ENCODE data around the gene IGFBP6. TPM values are rescaled to one million over a fixed set of nuclear protein-coding genes. Genes with fewer than 3 reads are reported as not detected.

The IGFBP6 gene
- total and polyA plus RNA-seq, 7 donors = 3.0 to 444 (median 133) TPM

- TF ChIP-seq POLR2A (IDR thresholded peaks at IDR 0.05) (no peak), EP300 (IDR thresholded peaks at IDR 0.05) (no peak), POLR2AphosphoS5 (IDR thresholded peaks at IDR 0.05) (no peak)
- TF ChIP-seq, protein P1, sequence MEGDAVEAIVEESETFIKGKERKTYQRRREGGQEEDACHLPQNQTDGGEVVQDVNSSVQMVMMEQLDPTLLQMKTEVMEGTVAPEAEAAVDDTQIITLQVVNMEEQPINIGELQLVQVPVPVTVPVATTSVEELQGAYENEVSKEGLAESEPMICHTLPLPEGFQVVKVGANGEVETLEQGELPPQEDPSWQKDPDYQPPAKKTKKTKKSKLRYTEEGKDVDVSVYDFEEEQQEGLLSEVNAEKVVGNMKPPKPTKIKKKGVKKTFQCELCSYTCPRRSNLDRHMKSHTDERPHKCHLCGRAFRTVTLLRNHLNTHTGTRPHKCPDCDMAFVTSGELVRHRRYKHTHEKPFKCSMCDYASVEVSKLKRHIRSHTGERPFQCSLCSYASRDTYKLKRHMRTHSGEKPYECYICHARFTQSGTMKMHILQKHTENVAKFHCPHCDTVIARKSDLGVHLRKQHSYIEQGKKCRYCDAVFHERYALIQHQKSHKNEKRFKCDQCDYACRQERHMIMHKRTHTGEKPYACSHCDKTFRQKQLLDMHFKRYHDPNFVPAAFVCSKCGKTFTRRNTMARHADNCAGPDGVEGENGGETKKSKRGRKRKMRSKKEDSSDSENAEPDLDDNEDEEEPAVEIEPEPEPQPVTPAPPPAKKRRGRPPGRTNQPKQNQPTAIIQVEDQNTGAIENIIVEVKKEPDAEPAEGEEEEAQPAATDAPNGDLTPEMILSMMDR (IDR thresholded peaks at IDR 0.05) = no peak
- DNase-seq = no peak
- Histone ChIP-seq H3K4me1 (peaks cover 0 to 11% (median 3%) of the 10 kb centered on the region in 4 donors), H3K9me3 (no peaks in the 10 kb centered on the region), H3K4me3 (no peak overlapping the region), H3K27me3 (no peaks in the 10 kb centered on the region), H3K36me3 (no peaks in the 10 kb centered on the region), H3K27ac (no peak overlapping the region)
- intact Hi-C loops (cut with DNase I) = no loop called here
These were observed 16.5 kb downstream of the IGFBP6 start for GRCh38 chr12:53113951-53114350.

GRCh38 chr12:53115112-53115890, 17.8 kb downstream of the IGFBP6 start:
- 92 to 95% methylated on average over 33 of the region's 33 CpGs for WGBS, 2 donors
- Histone ChIP-seq H3K4me1 (peaks cover 0 to 11% (median 3%) of the 10 kb centered on the region in 4 donors), H3K27ac (no peak overlapping the region), H3K36me3 (no peaks in the 10 kb centered on the region), H3K9me3 (no peaks in the 10 kb centered on the region), H3K4me3 (no peak overlapping the region), H3K27me3 (no peaks in the 10 kb centered on the region)
- no peak for TF ChIP-seq POLR2AphosphoS5 (IDR thresholded peaks at IDR 0.05)
- no peak for TF ChIP-seq EP300 (IDR thresholded peaks at IDR 0.05)
- TF ChIP-seq, protein P1 (IDR thresholded peaks at IDR 0.05) = no peak
- no peak for TF ChIP-seq POLR2A (IDR thresholded peaks at IDR 0.05)
- intact Hi-C loops (cut with DNase I) = no loop called here
- DNase-seq = no peak

GRCh38 chr12:53115891-53116648, 18.6 kb downstream of the IGFBP6 start:
- no peak for DNase-seq
- Histone ChIP-seq H3K27ac (peak overlapping the region in 1 of 4 donors; percentile 23), H3K9me3 (no peaks in the 10 kb centered on the region), H3K27me3 (no peaks in the 10 kb centered on the region), H3K36me3 (no peaks in the 10 kb centered on the region), H3K4me1 (peaks cover 0 to 11% (median 3%) of the 10 kb centered on the region in 4 donors), H3K4me3 (no peak overlapping the region)
- intact Hi-C loops (cut with DNase I) = no loop called here
- TF ChIP-seq POLR2AphosphoS5 (IDR thresholded peaks at IDR 0.05) (no peak), EP300 (IDR thresholded peaks at IDR 0.05) (no peak), POLR2A (IDR thresholded peaks at IDR 0.05) (no peak)
- TF ChIP-seq, protein P1 (IDR thresholded peaks at IDR 0.05) = no peak
- 94% methylated on average over 8 of the region's 8 CpGs for WGBS, 2 donors

- no peak for DNase-seq
- Histone ChIP-seq H3K27ac (no peak overlapping the region), H3K4me3 (no peak overlapping the region), H3K36me3 (no peaks in the 10 kb centered on the region), H3K27me3 (no peaks in the 10 kb centered on the region), H3K9me3 (no peaks in the 10 kb centered on the region), H3K4me1 (peaks cover 0 to 11% (median 3%) of the 10 kb centered on the region in 4 donors)
- WGBS, 2 donors = 84 to 91% methylated on average over 8 of the region's 8 CpGs
- TF ChIP-seq EP300 (IDR thresholded peaks at IDR 0.05) = no peak
- no peak for TF ChIP-seq POLR2AphosphoS5 (IDR thresholded peaks at IDR 0.05)
- TF ChIP-seq, protein P1 (IDR thresholded peaks at IDR 0.05) = no peak
- TF ChIP-seq POLR2A (IDR thresholded peaks at IDR 0.05) = no peak
- intact Hi-C loops (cut with DNase I) = no loop called here
These were observed 21.4 kb downstream of the IGFBP6 start for GRCh38 chr12:53118751-53119300.

All from sigmoid colon (tissue), 7 donors.